Glomerular endothelial cell (primary cell): ENCODE data around the gene CKMT1B. TPM values are rescaled to one million over a fixed set of nuclear protein-coding genes. Genes with fewer than 3 reads are reported as not detected.
"Not testable (repeated sequence)": the region's sequence is repeated elsewhere in the genome, so short reads cannot be mapped to it uniquely, and the experiment has no call there.

Experiments used
- DNase-seq: peaks from one replicate; pipeline ENCODE4 v3.0.0-alpha.2; 2011; ENCODE audit warnings: low read depth, low spot score; ENCODE audit errors: extremely low read depth
- total RNA-seq: library from RNA; depleted of rRNA; stranded (reverse); fragments of >200 nt; gene quantifications from 2 replicates; pipeline ENCODE4 v1.2.3, GENCODE V29; 2015

CKMT1B gene
- total RNA-seq, 1 donor from 2014 or later, result not detected

GRCh38 chr15:43626937-43627336 lies 33.1 kb downstream of the CKMT1B start:
- not testable (repeated sequence) for DNase-seq

DNA sequence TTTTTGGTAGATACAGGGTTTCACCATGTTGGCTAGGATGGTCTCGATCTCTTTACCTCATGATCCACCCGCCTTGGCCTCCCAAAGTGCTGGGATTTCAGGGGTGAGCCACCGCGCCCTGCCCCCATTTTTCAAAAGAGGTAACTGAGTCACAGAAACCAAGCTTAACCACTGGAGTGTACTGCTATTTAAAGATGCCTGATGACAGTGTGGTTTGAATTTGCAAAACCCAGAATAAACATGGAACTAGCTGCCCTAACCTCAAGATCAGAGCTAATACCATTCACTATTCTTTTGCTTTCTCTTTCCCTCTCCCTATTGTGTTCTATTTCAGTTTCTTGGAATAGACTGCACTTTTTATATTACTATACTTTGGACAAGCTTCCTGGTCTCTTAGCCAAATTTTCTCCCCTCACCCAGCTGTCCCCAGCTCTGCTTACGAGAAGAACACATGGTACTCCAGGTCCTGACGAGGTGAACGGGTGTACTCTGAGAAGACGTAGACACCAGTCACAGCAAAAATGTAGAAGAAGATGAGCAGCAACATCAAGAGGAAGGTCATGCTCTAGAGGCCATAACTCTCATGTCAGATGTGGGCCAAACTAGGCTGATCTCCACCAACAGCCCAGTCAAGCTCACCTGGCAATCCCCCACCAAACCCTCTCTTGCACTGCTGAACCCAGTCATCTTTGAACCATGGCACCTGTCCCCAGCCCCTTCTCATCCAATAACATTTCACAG lies 44.8 kb downstream of the CKMT1B start:
- DNase-seq, result not testable (repeated sequence)

Other genes starting within 250 kb of the CKMT1B start
- gene ZSCAN29, start 223.0 kb upstream of the CKMT1B start, total RNA-seq, result 5.7 and 14.5 TPM in 2 replicates
- 9.0 and 11.3 TPM in 2 replicates for gene TUBGCP4, start 222.9 kb upstream of the CKMT1B start, total RNA-seq
- gene TP53BP1, start 100.9 kb upstream of the CKMT1B start, total RNA-seq, result 41.6 and 62.0 TPM in 2 replicates
- 9.4 and 10.8 TPM in 2 replicates for gene MAP1A, start 76.4 kb upstream of the CKMT1B start, total RNA-seq
- 10.8 and 13.1 TPM in 2 replicates for gene PPIP5K1, start 3.8 kb upstream of the CKMT1B start, total RNA-seq
- gene STRC, start 24.8 kb downstream of the CKMT1B start, total RNA-seq, result 0.15 TPM in 1 of 2 replicates, not detected in the other
- gene CATSPER2, start 54.8 kb downstream of the CKMT1B start, total RNA-seq, result 0.10 and 0.29 TPM in 2 replicates
- not detected in 2 replicates for gene CKMT1A, start 99.8 kb downstream of the CKMT1B start, total RNA-seq
- gene PDIA3, start 152.4 kb downstream of the CKMT1B start, total RNA-seq, result 425 and 497 TPM in 2 replicates
- gene ELL3, start 182.9 kb downstream of the CKMT1B start, total RNA-seq, result 2.1 and 3.6 TPM in 2 replicates
- 1,411 and 2,053 TPM in 2 replicates for gene SERF2, start 198.3 kb downstream of the CKMT1B start, total RNA-seq
- gene SERINC4, start 206.2 kb downstream of the CKMT1B start, total RNA-seq, result not detected in 2 replicates
- gene HYPK, start 206.6 kb downstream of the CKMT1B start, total RNA-seq, result 14.8 and 17.2 TPM in 2 replicates
- 16.5 and 18.8 TPM in 2 replicates for gene MFAP1, start 230.7 kb downstream of the CKMT1B start, total RNA-seq
- gene WDR76, start 233.0 kb downstream of the CKMT1B start, total RNA-seq, result 1.8 and 6.6 TPM in 2 replicates